HFFc6 (cell line): ENCODE measurements around the gene LILRA5. TPM values are rescaled to one million over a fixed set of nuclear protein-coding genes. Genes with fewer than 3 reads are reported as not detected.
"Not testable (repeated sequence)": the region's sequence is repeated elsewhere in the genome, so short reads cannot be mapped to it uniquely, and the experiment has no call there.

ENCODE experiments used
- DNase-seq: peaks from one replicate; pipeline ENCODE4 v3.0.0-alpha.2; 2018
- H3K27ac Mint-ChIP-seq: 2 replicates; pipeline ENCODE4 v1.8.0; 2020; ENCODE audit warnings: mild to moderate bottlenecking, mixed read lengths
- H3K27me3 Mint-ChIP-seq: 2 replicates; pipeline ENCODE4 v1.8.0; 2021; ENCODE audit warnings: mild to moderate bottlenecking, moderate library complexity, mixed read lengths; ENCODE audit not compliant: insufficient read depth
- H3K36me3 Mint-ChIP-seq: 2 replicates; pipeline ENCODE4 v1.8.0; 2021; ENCODE audit warnings: low read depth, mixed read lengths
- H3K4me1 Mint-ChIP-seq: 2 replicates; pipeline ENCODE4 v1.8.0; 2020; ENCODE audit warnings: low read depth, mixed read lengths
- H3K4me3 Mint-ChIP-seq: 2 replicates; pipeline ENCODE4 v1.8.0; 2020; ENCODE audit warnings: mild to moderate bottlenecking, moderate library complexity, mixed read lengths
- H3K9me3 Mint-ChIP-seq: 2 replicates; pipeline ENCODE4 v1.8.0; 2020; ENCODE audit warnings: mild to moderate bottlenecking, mixed read lengths
- CTCF ChIP-seq: fragments of 200-600 bp; sonication (generic); IDR thresholded peaks from 2 replicates; pipeline ENCODE4 v1.5.0; 2021; ENCODE audit warnings: antibody characterized with exemption, mild to moderate bottlenecking
- long read RNA-seq: library from polyadenylated mRNA; unstranded; transcript quantifications from one replicate; pipeline ENCODE4 v2.0.0, GENCODE V29; 2019
- total RNA-seq, 6 experiments: library from RNA; stranded (reverse); fragmentation: NEBNext Ultra II Directional; extraction: Animal tissue kit (Norgen Biotek cat#: 25700); gene quantifications; 2 replicates in 1 of 6; 3 replicates in 5 of 6; pipeline ENCODE4 v1.2.3, GENCODE V29; 2021

Gene LILRA5
- not detected for total RNA-seq
- long read RNA-seq, result 0 reads

GRCh38 chr19:54312436-54313377 lies at the start of gene LILRA5:
Gene LILRA5, minus strand, starts transcription at chr19:54313166. Its CDS starts 147 bp downstream, at chr19:54313019.
- Mint-ChIP-seq H3K9me3 (no peaks in the 10 kb centered on the region), H3K27me3 (peaks cover 19% of the 10 kb centered on the region), H3K4me1 (no peaks in the 10 kb centered on the region), H3K4me3 (no peak within 1 kb of the TSS), H3K36me3 (no peaks in the 10 kb centered on the region; the same call in 1 of the 2 replicates), H3K27ac (no peak within 1 kb of the TSS)
- no peak for TF ChIP-seq CTCF
- DNase-seq, result no peak

GRCh38 chr19:54361680-54362422 lies 48.9 kb upstream of the LILRA5 start:
- H3K36me3 Mint-ChIP-seq, H3K27me3 Mint-ChIP-seq, DNase-seq, H3K9me3 Mint-ChIP-seq, H3K4me1 Mint-ChIP-seq, H3K4me3 Mint-ChIP-seq, H3K27ac Mint-ChIP-seq: not testable (repeated sequence)

GRCh38 chr19:54359149-54359820 lies 46.3 kb upstream of the LILRA5 start:
- H3K4me1 Mint-ChIP-seq, DNase-seq, H3K27ac Mint-ChIP-seq, H3K36me3 Mint-ChIP-seq, H3K9me3 Mint-ChIP-seq, H3K4me3 Mint-ChIP-seq, H3K27me3 Mint-ChIP-seq: not testable (repeated sequence)

GRCh38 chr19:54357381-54357780 lies 44.4 kb upstream of the LILRA5 start:
- Mint-ChIP-seq H3K27me3 (peaks cover 10% of the 10 kb centered on the region), H3K4me3 (no peak overlapping the region), H3K9me3 (no peaks in the 10 kb centered on the region), H3K4me1 (no peaks in the 10 kb centered on the region), H3K27ac (no peak overlapping the region), H3K36me3 (no peaks in the 10 kb centered on the region)
- DNase-seq, result no peak
- no peak for TF ChIP-seq CTCF

GRCh38 chr19:54356444-54357056 lies 43.6 kb upstream of the LILRA5 start:
- Mint-ChIP-seq H3K9me3 (no peaks in the 10 kb centered on the region), H3K4me1 (no peaks in the 10 kb centered on the region), H3K27me3 (peaks cover 10% of the 10 kb centered on the region), H3K36me3 (no peaks in the 10 kb centered on the region), H3K4me3 (no peak overlapping the region), H3K27ac (no peak overlapping the region)
- TF ChIP-seq CTCF, result no peak
- no peak for DNase-seq

- no peak for DNase-seq
- H3K36me3 Mint-ChIP-seq, result no peaks in the 10 kb centered on the region
- peaks cover 10% of the 10 kb centered on the region for H3K27me3 Mint-ChIP-seq
- H3K27ac Mint-ChIP-seq, result no peak overlapping the region
- no peaks in the 10 kb centered on the region for H3K9me3 Mint-ChIP-seq
- no peaks in the 10 kb centered on the region for H3K4me1 Mint-ChIP-seq
- no peak overlapping the region for H3K4me3 Mint-ChIP-seq
- TF ChIP-seq CTCF, result no peak
Observed at GRCh38 chr19:54355675-54356074, 42.7 kb upstream of the LILRA5 start.
